Measurements from ENCODE around the gene KCTD10.
"Not testable (repeated sequence)": the region's sequence is repeated elsewhere in the genome, so short reads cannot be mapped to it uniquely, and the experiment has no call there.

Gene KCTD10

DNA sequence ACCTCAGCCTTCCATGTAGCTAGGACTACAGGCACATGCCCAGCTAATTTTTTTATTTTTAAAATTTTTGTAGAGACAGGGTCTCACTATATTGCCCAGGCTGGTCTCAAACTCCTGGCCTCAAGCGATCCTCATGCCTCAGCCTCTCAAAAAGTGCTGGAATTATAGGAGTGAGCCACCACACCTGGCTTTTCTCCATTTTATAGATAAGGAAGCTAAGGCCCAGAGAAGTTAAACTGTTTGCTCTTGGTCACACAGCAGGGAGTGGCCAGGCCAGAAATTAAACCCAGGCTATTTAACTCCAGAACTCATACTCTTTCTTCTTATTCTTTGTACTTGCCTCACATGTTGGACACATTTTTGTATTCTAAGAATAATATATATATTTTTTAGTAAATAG, 16.8 kb upstream of the KCTD10 start:
- no peak for DNase-seq

DNA sequence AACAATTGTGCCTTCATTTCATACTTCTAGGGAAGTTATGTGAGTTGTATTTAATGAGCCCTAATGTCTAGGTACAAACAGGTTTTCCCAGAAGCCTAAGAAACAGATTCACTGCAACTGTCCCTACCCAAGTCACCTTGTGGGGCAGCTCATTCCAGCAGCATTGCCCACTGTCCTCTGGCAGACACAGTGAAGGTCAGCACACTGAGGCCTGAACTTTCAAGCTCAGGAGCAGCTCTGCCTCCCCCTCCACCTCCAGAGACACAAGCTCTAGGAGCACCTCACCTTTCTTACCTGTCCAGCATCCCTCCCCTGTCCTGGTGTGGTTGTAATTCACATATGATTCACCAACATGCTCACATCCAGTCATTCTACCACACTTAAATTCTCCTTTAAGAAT, 16.0 kb upstream of the KCTD10 start:
- no peak for DNase-seq

- DNase-seq, result no peak
Observed at GRCh38 chr12:109492371-109492770, 15.3 kb upstream of the KCTD10 start.

DNA sequence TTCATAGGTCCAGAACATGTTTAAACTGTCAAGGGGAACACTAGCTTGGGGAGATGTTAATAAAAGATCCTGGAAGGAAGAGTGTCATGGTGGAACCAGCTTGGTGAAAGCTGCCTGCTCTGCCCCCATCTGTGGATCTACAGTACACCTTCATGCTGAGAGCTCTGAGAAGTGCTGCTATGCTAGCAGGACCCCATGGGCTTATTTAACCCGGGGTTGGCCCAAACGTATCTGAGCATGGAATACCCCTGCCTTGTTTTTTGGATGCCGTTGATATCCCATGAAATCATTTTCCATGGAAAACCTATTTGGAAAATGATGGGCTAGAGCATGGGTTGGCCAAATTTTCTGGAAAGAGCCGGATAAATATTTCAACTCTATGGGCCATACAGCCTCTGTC, 14.6 kb upstream of the KCTD10 start:
- no peak for DNase-seq

DNA sequence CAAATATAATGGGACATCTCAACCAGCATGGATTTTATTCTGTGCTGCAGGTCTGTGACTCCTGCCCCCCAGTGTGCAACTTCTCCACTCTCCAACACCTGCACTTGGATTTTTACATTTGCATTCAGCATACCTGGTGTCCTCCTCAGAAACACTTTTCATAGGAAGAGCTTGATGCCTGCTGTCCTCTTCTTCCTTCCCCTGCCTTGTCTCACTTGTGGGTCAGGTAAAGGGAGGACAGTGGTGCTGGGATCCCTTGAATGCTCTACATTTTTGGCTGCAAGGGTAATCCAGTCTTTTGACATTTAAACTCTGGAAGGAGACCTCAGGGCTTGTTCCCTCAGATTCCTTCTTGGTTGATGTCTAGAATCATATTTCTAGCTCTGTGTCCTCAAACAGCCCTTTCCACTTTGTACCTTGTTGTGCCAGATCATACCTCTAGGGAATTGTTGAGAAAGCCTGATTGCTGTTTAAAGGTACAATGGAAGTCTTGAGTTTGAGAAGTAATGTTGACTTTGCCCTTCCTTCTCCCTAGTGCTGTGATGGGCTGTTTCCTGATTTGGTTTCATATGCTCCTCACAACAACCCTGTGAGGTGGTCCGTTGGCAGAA, 13.0 kb upstream of the KCTD10 start:
- no peak for DNase-seq

- no peak for DNase-seq
Observed at GRCh38 chr12:109489016-109489954, 12.2 kb upstream of the KCTD10 start.

- no peak for DNase-seq
Observed at GRCh38 chr12:109488051-109488665, 11.1 kb upstream of the KCTD10 start.

GRCh38 chr12:109487181-109488050, 10.3 kb upstream of the KCTD10 start:
- no peak for DNase-seq

DNA sequence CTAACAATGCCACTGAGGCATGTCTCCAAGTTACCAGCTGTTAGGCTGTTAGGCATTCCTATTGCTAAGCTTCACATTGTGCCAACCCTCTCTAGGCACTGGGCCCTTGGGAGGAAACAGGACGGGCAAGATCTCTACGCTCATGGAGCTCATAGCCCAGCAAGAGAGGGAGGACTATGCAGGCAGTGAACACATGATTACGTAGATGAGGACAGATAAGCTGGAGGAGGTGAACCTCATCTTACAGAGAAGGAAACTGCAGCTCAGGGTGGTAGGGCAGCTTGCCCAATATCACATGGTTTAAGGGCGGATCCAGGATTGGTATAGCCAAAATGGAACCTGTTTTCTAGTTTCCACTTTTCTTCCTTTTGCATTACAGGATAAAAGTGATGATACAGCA, 8.1 kb upstream of the KCTD10 start:
- no peak for DNase-seq

DNA sequence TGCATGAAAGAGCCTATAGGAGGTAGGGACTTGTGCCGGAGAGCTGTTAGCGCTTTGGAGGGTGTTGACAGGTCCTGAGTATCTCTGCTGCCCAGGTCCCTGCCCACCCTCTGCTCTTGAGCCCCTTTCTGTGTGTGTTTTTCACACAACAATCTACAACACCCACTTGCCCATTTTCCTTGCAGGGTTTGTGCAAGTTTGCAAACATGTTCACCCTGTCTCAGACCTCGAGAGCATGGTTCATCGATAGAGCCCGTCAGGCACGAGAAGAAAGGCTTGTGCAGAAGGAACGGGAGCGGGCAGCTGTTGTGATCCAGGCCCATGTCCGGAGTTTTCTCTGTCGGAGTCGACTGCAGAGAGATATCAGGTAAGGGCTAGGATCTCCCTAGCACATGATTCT, 6.2 kb upstream of the KCTD10 start:
- no peak for DNase-seq

GRCh38 chr12:109482894-109483293, 5.8 kb upstream of the KCTD10 start:
- DNase-seq, result no peak

GRCh38 chr12:109482491-109482890, 5.4 kb upstream of the KCTD10 start:
- no peak for DNase-seq

DNA sequence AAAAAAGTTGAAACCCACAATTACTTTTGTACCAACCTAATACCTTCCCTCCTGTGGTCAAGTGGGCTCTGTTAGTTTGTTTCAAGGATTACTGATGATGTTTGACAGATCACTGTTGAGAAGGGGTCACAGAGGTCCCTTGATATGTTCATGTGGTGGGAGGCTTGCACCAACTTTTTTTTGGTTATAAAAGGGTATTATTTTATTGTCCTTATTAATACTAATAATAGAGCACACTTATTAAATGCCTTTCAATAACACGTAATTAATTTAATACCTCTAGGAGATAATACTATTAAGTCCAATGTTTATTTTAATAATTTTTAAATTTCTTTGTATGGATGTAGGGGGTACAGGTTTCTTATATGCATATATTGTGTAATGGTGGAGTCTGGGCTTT, 4.8 kb upstream of the KCTD10 start:
- no peak for DNase-seq

DNA sequence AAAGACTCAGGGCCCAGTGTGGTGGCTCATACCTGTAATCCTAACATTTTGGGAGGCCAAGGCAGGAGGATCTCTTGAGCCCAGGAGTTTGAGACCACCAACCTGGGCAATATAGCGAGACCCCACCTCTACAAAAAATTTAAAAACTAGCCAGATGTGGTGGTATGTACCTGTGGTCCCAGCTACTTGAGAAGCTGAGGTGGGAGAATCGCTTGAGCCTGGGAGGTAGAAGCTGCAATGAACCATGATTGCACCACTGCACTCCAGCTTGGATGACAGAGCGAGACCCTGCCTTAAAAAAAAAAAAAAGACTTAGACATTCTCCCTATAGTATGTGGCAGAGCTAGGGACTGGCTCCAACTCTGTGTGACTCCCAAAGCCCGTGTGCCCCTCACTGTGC, 3.3 kb upstream of the KCTD10 start:
- DNase-seq, result no peak

DNA sequence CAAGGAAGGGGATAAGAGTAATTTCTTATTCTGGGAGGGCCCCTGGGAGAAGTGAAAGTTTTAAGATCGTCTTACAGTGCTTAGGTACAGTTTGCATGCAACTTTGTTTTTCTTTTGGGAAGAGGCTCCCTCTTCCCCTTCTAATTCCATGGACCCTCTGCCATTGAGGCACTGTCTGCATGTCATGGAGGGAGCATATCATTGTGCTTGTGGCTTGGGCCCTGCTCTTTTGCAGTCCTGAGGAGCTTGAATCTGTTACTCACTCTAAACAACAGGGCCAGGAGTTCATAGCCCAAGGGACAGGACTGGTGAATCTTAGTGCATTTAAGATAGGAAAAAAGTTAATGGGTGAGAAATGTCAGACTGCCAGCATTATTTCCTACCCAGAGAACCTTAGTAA, 2.7 kb upstream of the KCTD10 start:
- DNase-seq, result no peak

DNA sequence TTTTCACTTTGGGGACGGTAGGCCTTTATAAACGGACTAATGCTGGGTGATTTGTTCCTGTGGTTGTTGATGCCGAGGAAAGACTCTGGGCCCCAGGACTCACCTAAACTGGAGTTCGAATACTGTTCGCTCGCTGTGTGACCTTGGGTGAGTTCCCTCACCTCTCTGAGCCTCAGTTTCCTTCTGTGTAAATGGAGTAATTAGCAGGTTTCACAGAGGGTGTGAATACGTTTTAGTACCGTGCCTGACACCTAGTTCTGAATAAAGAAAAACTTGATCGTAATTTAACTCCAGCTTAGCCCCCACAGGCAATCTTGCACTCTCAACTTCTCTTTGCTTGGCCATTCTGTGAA, 839 bp upstream of the KCTD10 start:
- DNase-seq, result no peak

GRCh38 chr12:109476807-109477184, 304 bp downstream of the KCTD10 start:
- no peak for DNase-seq

DNA sequence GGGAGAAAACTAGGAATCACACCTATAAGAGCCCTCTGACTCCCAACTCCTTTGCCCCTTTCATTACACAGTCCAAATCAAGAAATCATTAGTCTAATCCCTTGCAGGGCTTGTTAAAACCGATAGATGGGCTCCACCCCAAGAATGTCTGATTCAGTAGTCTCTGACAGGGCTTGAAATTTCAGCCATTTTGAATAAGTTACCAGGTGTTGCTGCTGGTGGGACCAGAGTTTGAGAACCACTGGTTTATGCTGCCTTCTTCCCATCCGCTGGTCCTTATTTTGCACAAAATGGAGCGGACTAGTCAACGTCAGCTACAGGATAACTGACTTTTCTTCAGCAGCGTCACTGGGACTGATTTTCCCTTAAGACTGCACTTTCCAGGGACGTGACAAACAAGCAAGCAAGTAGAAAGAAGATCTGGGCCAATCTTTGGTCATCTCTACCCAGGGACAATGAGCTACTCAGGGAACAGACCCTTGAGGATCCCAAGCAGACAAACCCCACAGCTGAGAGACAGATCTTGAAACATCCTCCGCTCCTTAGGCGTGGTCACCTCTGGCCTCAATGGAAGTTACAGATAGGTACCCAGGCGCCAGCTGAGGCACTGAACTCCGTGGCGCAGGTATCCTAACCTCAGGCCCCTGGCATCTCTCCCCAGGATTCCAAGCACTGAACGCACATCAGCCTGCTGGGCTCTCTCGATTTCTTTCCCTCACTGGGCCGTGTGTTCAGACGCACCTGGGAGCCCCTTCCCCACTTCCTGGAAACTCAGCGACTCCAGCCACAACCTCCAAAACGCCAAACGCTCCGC, 900 bp downstream of the KCTD10 start:
- no peak for DNase-seq

DNA sequence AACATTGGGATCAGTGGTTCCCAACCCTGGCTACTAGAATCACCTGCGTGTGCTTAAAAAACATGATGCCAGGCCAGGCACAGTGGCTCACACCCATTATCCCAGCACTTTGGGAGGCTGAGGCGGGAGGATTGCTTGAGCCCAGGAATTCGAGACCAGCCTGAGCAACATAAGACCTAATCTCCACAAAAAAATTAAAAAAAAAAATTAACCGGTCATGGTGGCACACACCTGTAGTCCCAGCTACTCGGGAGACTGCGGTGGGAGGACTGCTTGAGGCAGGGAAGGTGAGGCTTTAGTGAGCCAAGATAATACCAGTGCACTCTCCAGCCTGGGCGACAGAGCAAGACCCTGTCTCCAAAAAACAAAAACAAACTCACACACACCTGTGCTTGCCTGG, 2.0 kb downstream of the KCTD10 start:
- DNase-seq, result no peak

GRCh38 chr12:109473526-109474270, 3.4 kb downstream of the KCTD10 start:
- DNase-seq, result not testable (repeated sequence)

GRCh38 chr12:109473006-109473405, 4.1 kb downstream of the KCTD10 start:
- DNase-seq, result no peak

- DNase-seq, result no peak
Observed at GRCh38 chr12:109469517-109469916, 7.6 kb downstream of the KCTD10 start.
